ENCODE results near the gene NR1I2. TPM values are rescaled to one million over a fixed set of nuclear protein-coding genes. Genes with fewer than 3 reads are reported as not detected.

Gene NR1I2
- total and polyA plus RNA-seq, 9 of the 15 experiments (the other 6 are each of a cell fraction or from before 2014, with no cell fraction given): not detected

- TF ChIP-seq, protein P1, sequence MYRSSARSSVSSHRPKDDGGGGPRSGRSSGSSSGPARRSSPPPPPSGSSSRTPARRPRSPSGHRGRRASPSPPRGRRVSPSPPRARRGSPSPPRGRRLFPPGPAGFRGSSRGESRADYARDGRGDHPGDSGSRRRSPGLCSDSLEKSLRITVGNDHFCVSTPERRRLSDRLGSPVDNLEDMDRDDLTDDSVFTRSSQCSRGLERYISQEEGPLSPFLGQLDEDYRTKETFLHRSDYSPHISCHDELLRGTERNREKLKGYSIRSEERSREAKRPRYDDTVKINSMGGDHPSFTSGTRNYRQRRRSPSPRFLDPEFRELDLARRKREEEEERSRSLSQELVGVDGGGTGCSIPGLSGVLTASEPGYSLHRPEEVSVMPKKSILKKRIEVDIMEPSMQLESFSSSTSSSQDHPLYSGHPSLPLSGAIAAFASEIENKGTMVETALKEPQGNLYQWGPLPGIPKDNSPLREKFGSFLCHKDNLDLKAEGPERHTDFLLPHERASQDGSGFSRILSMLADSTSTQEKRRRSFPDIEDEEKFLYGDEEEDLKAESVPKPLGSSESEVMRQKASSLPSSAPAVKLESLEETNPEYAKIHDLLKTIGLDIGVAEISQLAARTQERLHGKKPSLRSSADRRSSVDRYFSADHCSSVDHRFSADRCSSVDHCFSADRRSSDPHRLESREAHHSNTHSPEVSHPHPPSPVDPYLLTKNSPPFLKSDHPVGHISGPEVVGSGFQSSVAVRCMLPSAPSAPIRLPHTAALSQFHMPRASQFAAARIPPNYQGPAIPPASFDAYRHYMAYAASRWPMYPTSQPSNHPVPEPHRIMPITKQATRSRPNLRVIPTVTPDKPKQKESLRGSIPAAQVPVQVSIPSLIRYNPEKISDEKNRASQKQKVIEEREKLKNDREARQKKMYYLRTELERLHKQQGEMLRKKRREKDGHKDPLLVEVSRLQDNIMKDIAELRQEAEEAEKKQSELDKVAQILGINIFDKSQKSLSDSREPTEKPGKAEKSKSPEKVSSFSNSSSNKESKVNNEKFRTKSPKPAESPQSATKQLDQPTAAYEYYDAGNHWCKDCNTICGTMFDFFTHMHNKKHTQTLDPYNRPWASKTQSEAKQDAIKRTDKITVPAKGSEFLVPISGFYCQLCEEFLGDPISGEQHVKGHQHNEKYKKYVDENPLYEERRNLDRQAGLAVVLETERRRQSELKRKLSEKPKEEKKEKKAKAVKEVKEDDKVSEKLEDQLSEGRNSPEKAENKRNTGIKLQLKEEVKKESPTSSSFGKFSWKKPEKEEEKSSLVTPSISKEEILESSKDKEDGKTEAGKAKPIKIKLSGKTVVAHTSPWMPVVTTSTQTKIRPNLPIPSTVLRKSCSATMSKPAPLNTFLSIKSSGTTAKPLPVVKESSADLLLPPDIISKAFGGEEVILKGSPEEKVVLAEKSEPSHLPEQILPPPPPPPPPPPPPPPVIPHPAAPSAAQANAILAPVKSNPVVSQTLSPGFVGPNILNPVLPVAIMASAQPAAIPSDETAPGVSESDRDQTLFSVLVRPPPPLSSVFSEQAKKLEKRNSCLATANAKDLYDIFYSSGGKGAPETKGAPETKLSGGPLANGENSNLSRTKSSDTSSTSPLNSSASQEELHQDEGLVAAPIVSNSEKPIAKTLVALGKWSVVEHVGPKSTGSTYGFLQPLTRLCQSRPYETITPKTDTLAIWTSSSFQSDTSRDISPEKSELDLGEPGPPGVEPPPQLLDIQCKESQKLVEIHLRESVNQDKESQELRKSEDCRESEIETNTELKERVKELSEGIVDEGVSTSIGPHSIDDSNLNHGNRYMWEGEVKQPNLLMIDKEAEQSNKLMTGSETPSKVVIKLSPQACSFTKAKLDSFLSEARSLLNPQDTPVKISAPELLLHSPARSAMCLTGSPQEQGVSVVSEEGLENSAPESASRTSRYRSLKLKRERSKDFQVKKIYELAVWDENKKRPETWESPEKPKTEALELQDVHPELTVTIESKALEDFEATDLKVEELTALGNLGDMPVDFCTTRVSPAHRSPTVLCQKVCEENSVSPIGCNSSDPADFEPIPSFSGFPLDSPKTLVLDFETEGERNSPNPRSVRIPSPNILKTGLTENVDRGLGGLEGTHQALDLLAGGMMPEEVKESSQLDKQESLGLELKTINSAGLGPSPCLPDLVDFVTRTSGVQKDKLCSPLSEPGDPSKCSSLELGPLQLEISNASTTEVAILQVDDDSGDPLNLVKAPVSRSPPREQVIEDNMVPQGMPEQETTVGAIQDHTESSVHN (IDR thresholded peaks at IDR 0.05; ENCODE audit: borderline replicate concordance in 1 of 2, low read depth in 1 of 2): no peak
- TF ChIP-seq PRPF4 (IDR thresholded peaks at IDR 0.05; ENCODE audit: insufficient read depth, low read depth, low read length, poor library complexity, severe bottlenecking) (no peak), TRIM28 (IDR thresholded peaks at IDR 0.05) (no peak), SMARCA5 (IDR thresholded peaks at IDR 0.05) (no peak), POLR3G (IDR thresholded peaks at IDR 0.05; ENCODE audit: extremely low read depth, insufficient read length, insufficient replicate concordance) (no peak), ATF1 (CRISPR knock-in tag; IDR thresholded peaks at IDR 0.05) (no peak), ATF1 (tag; IDR thresholded peaks at IDR 0.05) (no peak), KDM5B (IDR thresholded peaks at IDR 0.05; ENCODE audit: insufficient replicate concordance, low read depth, low read length) (no peak), ELF1 (tag; IDR thresholded peaks at IDR 0.05) (no peak), KHSRP (IDR thresholded peaks at IDR 0.05) (no peak), C11orf30 (IDR thresholded peaks at IDR 0.05; ENCODE audit: low read depth) (no peak), ZBTB49 (CRISPR knock-in tag; IDR thresholded peaks at IDR 0.05; ENCODE audit: borderline replicate concordance) (no peak), PHF20 (IDR thresholded peaks at IDR 0.05; ENCODE audit: partially characterized antibody) (no peak), JUND (IDR thresholded peaks at IDR 0.05; ENCODE audit: borderline replicate concordance, low read depth, low read length) (no peak), JUND (tag; IDR thresholded peaks at IDR 0.05; ENCODE audit: borderline replicate concordance, low read depth, low read length) (no peak)
- TF ChIP-seq, protein P2, sequence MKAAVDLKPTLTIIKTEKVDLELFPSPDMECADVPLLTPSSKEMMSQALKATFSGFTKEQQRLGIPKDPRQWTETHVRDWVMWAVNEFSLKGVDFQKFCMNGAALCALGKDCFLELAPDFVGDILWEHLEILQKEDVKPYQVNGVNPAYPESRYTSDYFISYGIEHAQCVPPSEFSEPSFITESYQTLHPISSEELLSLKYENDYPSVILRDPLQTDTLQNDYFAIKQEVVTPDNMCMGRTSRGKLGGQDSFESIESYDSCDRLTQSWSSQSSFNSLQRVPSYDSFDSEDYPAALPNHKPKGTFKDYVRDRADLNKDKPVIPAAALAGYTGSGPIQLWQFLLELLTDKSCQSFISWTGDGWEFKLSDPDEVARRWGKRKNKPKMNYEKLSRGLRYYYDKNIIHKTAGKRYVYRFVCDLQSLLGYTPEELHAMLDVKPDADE (conservative IDR thresholded peaks at IDR 0.05; ENCODE audit: control insufficient read depth, low read depth, low read length): no peak
- TF ChIP-seq, protein P3, sequence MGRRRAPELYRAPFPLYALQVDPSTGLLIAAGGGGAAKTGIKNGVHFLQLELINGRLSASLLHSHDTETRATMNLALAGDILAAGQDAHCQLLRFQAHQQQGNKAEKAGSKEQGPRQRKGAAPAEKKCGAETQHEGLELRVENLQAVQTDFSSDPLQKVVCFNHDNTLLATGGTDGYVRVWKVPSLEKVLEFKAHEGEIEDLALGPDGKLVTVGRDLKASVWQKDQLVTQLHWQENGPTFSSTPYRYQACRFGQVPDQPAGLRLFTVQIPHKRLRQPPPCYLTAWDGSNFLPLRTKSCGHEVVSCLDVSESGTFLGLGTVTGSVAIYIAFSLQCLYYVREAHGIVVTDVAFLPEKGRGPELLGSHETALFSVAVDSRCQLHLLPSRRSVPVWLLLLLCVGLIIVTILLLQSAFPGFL (CRISPR knock-in tag; IDR thresholded peaks at IDR 0.05): no peak
Measured at GRCh38 chr3:119818937-119819336, 37.0 kb downstream of the NR1I2 start (continued).

Measured in K562 (cell line).